ENCODE measurements around the gene ITGB6.

GRCh38 chr2:160145471-160145870 is 54.6 kb downstream of the ITGB6 start:
- no peak for TF ChIP-seq POLR2AphosphoS5 (IDR thresholded peaks at IDR 0.05)
- no peak for TF ChIP-seq POLR2A (IDR thresholded peaks at IDR 0.05)
- TF ChIP-seq CTCF (IDR thresholded peaks at IDR 0.05), result no peak
